ENCODE data around the gene NHSL1. TPM values are rescaled to one million over a fixed set of nuclear protein-coding genes. Genes with fewer than 3 reads are reported as not detected.

NHSL1 gene
- total and polyA plus RNA-seq, 7 donors, result 0.08 to 2.3 (median 1.2) TPM

DNA sequence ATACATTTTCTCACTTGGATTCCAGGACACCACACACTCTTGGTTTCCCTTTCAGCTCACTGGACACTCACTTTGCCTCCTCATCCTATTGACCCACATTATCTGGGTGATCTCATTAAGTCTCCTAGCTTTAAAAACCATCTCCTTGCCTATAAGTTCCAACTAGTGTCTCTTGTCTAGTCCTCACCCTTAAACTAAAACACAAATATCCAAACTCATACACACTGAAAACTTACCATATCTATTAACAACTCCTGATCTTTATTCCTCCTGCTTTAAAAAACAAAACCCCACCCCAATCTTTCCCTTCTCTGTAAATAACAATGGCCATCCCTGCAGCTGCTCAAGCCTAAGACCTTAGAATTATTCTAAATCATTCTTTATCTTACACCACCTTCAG is 125.1 kb downstream of the NHSL1 start:
- H3K27me3 ChIP-seq (ENCODE audit: insufficient read depth in 3 of 3, low read length in 2 of 3), result no peaks in the 10 kb centered on the region
- H3K27ac ChIP-seq, result no peak overlapping the region
- DNase-seq (no peak), ATAC-seq (no peak)
- no peaks in the 10 kb centered on the region for H3K36me3 ChIP-seq (ENCODE audit: insufficient read depth in 1 of 2, low read depth in 1 of 2)
- TF ChIP-seq CTCF (IDR thresholded peaks at IDR 0.05), result no peak
- no peaks in the 10 kb centered on the region for H3K9me3 ChIP-seq
- H3K4me1 ChIP-seq, result no peaks in the 10 kb centered on the region
- H3K4me3 ChIP-seq, result no peak overlapping the region
- intact Hi-C loops (cut with DNase I), result no loop called here

DNA sequence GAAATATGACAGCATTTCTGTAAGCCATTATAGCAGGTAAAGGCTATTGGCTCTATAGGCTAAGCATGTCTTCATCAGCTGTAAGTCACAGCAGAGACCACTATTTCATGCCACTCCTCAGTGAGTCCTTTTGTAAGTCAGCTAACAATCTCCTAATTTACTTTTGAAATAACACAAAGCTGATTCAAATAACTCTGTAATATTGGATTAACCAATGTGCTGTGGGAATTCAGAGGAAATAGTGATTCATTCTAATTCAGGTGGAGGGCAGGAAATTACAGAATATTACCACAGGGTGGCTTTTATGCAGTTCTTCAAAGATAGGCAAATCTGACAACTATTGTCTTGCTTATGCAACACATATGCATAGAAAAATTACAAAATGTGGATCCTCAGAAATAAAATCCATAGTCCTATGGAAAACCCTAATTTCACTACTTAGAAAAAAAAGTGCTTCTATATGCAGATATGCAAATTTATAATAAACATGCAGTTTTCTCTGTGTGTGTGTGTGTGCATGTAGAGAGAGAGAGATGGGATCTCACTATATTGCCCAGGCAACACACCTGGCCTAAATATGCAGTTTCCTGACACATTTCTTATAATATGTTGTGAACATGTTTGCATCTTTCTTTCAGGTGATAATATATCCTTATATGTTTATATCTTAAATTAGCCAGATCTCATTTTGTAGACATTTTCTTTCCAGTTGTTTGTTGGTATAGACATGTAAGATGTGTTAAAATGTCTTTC is 126.4 kb downstream of the NHSL1 start:
- no peak for DNase-seq
- Histone ChIP-seq H3K9me3 (no peaks in the 10 kb centered on the region), H3K27ac (no peak overlapping the region), H3K27me3 (ENCODE audit: insufficient read depth in 3 of 3, low read length in 2 of 3) (no peaks in the 10 kb centered on the region), H3K4me1 (no peaks in the 10 kb centered on the region), H3K4me3 (no peak overlapping the region), H3K36me3 (ENCODE audit: insufficient read depth in 1 of 2, low read depth in 1 of 2) (no peaks in the 10 kb centered on the region)
- peak; percentile 12 for TF ChIP-seq CTCF (IDR thresholded peaks at IDR 0.05)
- intact Hi-C loops (cut with DNase I), result no loop called here
- ATAC-seq, result no peak

Other genes starting within 250 kb of the NHSL1 start
- gene SMIM28, start 121.6 kb downstream of the NHSL1 start, total RNA-seq, result not detected
- not detected for gene SMIM28, start 121.6 kb downstream of the NHSL1 start, polyA plus RNA-seq
- 100 to 1,000 TPM in 2 of 4 donors, 10 to 100 TPM in 2; 83.9 to 133 (median 109) TPM for gene HEBP2, start 95.3 kb downstream of the NHSL1 start, total RNA-seq
- 10 to 100 TPM; 19.6 to 34.9 (median 34.2) TPM for gene HEBP2, start 95.3 kb downstream of the NHSL1 start, polyA plus RNA-seq

All from psoas muscle (tissue), 8 donors.